Left kidney (tissue), 8 donors: Measurements from ENCODE around the gene PTGFR. TPM values are rescaled to one million over a fixed set of nuclear protein-coding genes. Genes with fewer than 3 reads are reported as not detected.
A peak's percentile ranks its signal among the peaks of the same experiment; 100 is the strongest.

Experiments used
- DNase-seq: peaks from one replicate; pipeline ENCODE4 v3.0.0-alpha.2; 2013
- long read RNA-seq, 8 donors: transcript quantifications; one replicate each; lab custom pipeline, GENCODE V29; 2026
- polyA plus RNA-seq: library from polyadenylated mRNA; unstranded; fragments of 120-200 nt; gene quantifications from one replicate; pipeline ENCODE4 v1.2.1, GENCODE V29; 2013; ENCODE audit not compliant: insufficient read length

Gene PTGFR
- 0.25 TPM for polyA plus RNA-seq
- long read RNA-seq, donor 1, result 0 reads
- long read RNA-seq, donor 2, result 0 reads
- long read RNA-seq, donor 3, result 0 reads
- long read RNA-seq, donor 4, result 0 reads
- long read RNA-seq, donor 5, result 0 reads
- long read RNA-seq, donor 6, result 0 reads
- long read RNA-seq, donor 7, result 0 reads
- long read RNA-seq, donor 8, result 0 reads

DNA sequence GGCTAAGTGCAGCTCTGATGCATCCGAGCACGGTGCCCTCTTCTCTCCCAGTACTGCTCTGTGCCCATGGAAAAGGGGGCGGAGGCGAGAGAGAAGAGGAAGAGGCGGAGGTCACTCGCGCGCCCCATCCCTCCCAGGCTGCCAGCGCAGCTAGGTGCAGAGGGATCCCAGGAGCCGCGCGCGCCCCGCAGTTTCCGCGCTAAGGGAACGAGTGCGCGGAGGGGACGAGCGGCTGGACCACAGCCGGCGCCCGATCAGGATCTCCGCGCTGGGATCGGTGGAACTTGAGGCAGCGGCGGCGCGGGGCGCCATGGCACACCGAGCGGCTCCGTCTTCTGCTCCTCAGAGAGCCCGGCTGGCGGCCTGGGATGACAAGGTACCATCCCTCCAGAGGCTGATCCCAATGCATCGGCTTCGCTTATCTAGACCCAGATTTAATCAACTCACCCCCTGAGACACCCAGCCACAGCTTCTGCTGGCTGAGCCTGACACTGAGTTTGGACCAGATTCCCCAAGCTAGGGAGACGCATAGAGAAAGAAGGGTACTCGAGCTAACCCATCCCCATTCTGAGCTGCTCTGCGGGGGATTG is at the start of gene PTGFR:
Gene PTGFR, plus strand, starts transcription at position 114 of the 590 bp plus-strand sequence. CDS start 1,770 bp downstream, outside the sequence.
- DNase-seq, result peak; percentile 24

- DNase-seq, result no peak
These were observed 48.9 kb upstream of the PTGFR start for GRCh38 chr1:78441921-78442320.

DNA sequence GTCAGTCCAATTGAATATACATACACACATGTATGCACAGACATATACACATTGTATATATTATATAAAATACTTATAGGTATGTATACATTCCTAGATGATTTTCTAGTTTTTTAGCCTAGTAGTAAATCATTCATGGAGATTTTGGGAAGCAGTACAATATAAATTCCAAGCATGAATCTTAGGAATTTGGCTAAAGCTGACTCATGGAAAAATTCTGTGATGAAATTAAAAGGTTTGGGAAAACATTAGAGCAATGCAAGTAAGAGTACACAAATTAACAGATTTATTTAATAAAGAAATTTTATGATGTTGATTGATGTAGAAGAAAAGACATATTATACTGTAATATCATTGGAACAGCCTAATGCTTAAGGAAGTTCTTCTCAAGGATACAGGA is 43.7 kb upstream of the PTGFR start:
- no peak for DNase-seq

- DNase-seq, result no peak
These were observed 26.3 kb upstream of the PTGFR start for GRCh38 chr1:78464449-78464891.

DNA sequence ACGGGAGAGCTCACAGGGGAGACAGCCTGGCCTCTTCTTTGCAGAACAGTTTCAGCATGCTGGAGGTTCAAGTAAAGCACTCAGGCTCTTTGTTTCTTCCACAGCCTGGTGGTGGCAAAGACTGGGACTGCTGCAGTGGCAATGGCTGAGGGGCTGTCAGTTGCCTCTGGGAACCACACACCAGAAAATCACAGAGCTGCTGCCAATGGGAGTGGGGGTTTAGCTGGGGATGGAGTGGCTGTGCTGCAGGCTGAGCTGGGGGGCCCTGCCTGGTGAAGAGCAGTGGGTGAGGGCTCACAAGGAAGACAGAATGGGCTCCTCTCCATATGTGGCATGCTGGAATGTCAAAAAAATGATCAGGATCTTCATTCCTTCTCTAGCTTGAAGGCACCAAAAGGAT is 25.6 kb upstream of the PTGFR start:
- DNase-seq, result no peak

DNA sequence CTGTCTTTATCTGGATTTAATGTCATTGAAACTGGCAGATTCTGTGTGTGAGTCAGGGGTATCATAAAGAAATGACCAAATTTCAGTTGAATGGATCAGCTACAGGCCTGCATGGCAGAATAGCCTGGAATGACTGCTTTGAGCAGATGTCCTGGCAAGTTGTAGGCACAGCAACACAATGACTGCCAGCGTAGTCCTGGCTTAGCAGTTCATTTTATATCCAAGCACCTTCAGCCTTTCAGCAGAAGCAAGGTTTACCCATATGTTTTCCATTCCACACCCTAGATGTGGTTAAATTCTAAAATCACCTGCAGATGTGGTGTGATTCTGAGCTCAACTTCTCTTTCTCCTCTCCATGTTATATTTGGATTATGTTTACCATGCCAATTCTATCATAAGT is 22.3 kb upstream of the PTGFR start:
- no peak for DNase-seq

- DNase-seq, result no peak
These were observed 21.2 kb upstream of the PTGFR start for GRCh38 chr1:78469576-78469975.

GRCh38 chr1:78471890-78472620 is 18.7 kb upstream of the PTGFR start:
- no peak for DNase-seq

GRCh38 chr1:78472851-78473496 is 17.8 kb upstream of the PTGFR start:
- DNase-seq, result no peak

GRCh38 chr1:78474092-78474491 is 16.7 kb upstream of the PTGFR start:
- no peak for DNase-seq

GRCh38 chr1:78475888-78476610 is 14.7 kb upstream of the PTGFR start:
- no peak for DNase-seq

GRCh38 chr1:78483903-78484302 is 6.9 kb upstream of the PTGFR start:
- DNase-seq, result no peak

DNA sequence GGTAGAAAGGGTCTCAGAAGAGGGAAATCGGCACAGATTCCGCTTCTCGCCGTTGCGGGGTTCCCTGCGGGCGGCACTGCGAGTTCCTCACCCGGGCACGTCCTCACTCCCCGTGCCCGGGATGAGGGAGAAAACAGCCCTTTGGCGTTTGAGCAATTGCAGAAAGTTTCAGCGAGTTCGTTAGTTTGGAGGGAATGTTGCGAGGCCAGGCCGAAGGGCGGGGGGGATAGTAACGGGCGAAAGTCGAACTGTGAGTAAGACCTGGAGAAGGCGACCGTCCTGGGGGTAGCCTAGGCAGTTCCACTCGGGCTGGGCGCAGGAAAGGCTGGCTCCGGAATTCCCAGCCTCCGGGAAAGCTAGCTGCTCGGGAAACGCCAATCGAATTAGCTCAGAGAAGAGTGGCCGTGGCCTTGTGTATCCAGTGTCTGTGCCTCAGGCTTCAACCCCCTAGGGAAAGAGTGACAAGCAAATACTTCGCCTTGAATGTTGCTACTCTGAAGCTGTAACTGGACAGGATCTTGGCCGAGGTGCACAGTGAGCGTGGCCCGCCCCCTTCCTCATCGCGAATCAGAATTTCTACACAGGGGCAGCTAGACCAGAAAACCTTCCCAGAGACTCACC is 787 bp downstream of the PTGFR start:
- DNase-seq, result peak; percentile 14

DNA sequence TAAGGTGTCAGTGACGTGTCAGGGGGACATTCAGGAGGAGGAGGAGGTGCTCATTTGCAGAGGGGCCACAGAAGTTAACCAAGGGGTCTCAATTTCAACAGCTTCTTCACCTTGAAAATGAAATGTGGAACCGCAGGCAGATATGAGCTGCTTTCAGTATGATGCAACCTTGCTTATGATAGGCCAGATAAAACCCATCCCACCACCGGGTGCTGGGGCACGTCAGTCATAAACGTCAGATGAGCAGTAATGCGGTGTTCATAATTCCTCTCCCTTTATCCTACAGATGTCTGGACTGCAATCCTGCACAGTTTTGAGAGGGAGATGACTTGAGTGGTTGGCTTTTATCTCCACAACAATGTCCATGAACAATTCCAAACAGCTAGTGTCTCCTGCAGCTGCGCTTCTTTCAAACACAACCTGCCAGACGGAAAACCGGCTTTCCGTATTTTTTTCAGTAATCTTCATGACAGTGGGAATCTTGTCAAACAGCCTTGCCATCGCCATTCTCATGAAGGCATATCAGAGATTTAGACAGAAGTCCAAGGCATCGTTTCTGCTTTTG is 1.7 kb downstream of the PTGFR start:
- no peak for DNase-seq

DNA sequence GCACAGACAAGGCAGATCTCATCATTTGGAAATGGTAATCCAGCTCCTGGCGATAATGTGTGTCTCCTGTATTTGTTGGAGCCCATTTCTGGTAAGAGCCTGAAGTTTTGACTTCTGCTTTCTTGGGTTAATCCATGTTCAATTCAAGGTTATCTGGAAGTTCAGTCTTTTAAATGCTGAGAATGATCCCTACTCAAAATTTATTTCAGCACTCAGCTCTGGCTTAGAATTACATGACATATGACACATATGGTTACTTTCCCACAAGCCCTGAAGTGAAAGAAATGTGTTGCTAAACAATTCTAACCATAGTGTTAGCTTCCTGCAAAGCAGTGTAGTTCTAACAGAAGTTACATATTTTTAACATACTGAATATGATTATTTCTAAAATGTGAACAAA is 2.7 kb downstream of the PTGFR start:
- DNase-seq, result no peak

DNA sequence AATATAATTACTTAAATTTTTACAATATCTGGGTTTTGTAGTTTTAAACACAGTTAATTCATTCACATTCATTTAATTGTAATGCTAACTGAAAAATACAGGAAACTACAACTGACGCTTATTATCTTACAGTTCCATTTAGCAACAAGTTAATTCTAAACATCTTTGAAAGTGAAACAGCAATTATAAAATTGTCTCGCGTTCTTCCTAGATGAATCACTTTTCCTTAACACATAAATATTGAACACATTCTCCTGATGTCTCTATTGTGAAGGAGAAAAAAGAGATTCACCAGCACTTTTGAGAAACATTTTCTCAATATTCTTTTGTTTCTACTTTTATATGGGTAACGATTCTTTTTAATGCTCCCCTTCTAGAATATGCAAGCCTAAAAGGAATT is 6.4 kb downstream of the PTGFR start:
- DNase-seq, result no peak

GRCh38 chr1:78500529-78500928 is 9.8 kb downstream of the PTGFR start:
- no peak for DNase-seq

- DNase-seq, result no peak
These were observed 10.4 kb downstream of the PTGFR start for GRCh38 chr1:78501203-78501602.

GRCh38 chr1:78511334-78511733 is 20.6 kb downstream of the PTGFR start:
- no peak for DNase-seq

GRCh38 chr1:78516716-78517115 is 25.9 kb downstream of the PTGFR start:
- DNase-seq, result no peak

GRCh38 chr1:78519446-78519845 is 28.7 kb downstream of the PTGFR start:
- no peak for DNase-seq

DNA sequence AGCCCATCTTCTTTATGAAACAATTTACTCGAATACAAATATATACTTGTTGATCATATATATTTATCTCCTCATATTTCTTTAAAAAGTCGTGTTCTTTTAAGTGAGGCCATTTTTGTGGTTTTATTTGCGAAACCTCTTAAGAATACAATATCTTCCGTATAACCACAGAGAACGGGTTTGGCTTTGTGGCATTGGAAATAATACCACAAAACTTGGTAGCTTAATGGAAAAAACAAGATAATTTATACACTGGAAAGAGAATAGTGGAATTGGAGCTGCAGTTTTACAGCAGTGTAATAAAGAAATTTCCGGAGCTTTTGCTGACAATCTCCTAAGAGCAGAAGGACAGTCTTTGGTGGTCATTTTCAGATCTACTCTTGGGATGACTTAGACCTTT is 29.4 kb downstream of the PTGFR start:
- DNase-seq, result no peak
